ENCODE measurements around the gene ATP8B1.

The ATP8B1 gene

GRCh38 chr18:57792631-57793301 is 10.3 kb downstream of the ATP8B1 start:
- DNase-seq (ENCODE audit: low spot score) = no peak

GRCh38 chr18:57791911-57792310 is 11.2 kb downstream of the ATP8B1 start:
- peak; percentile 55 for DNase-seq (ENCODE audit: low spot score)

- DNase-seq (ENCODE audit: low spot score) = no peak
Observed at GRCh38 chr18:57791192-57791591, 11.9 kb downstream of the ATP8B1 start.

GRCh38 chr18:57790316-57790715 is 12.8 kb downstream of the ATP8B1 start:
- no peak for DNase-seq (ENCODE audit: low spot score)

GRCh38 chr18:57789759-57790158 is 13.4 kb downstream of the ATP8B1 start:
- DNase-seq (ENCODE audit: low spot score) = no peak

- no peak for DNase-seq (ENCODE audit: low spot score)
Observed at GRCh38 chr18:57789090-57789489, 14.0 kb downstream of the ATP8B1 start.

GRCh38 chr18:57787068-57787685 is 15.9 kb downstream of the ATP8B1 start:
- DNase-seq (ENCODE audit: low spot score) = no peak

GRCh38 chr18:57785751-57786437 is 17.2 kb downstream of the ATP8B1 start:
- no peak for DNase-seq (ENCODE audit: low spot score)

- DNase-seq (ENCODE audit: low spot score) = no peak
Observed at GRCh38 chr18:57784801-57785114, 18.4 kb downstream of the ATP8B1 start.

- DNase-seq (ENCODE audit: low spot score) = peak; percentile 72
Observed at GRCh38 chr18:57784034-57784800, 18.9 kb downstream of the ATP8B1 start.

GRCh38 chr18:57782049-57782448 is 21.1 kb downstream of the ATP8B1 start:
- no peak for DNase-seq (ENCODE audit: low spot score)

GRCh38 chr18:57780706-57781347 is 22.3 kb downstream of the ATP8B1 start:
- peak; percentile 94 for DNase-seq (ENCODE audit: low spot score)

GRCh38 chr18:57780318-57780705 is 22.8 kb downstream of the ATP8B1 start:
- DNase-seq (ENCODE audit: low spot score) = no peak

GRCh38 chr18:57776767-57777166 is 26.3 kb downstream of the ATP8B1 start:
- no peak for DNase-seq (ENCODE audit: low spot score)

- peak; percentile 28 for DNase-seq (ENCODE audit: low spot score)
Observed at GRCh38 chr18:57776354-57776753, 26.8 kb downstream of the ATP8B1 start.

GRCh38 chr18:57775937-57776336 is 27.2 kb downstream of the ATP8B1 start:
- peak; percentile 54 for DNase-seq (ENCODE audit: low spot score)

GRCh38 chr18:57772387-57772799 is 30.7 kb downstream of the ATP8B1 start:
- peak; percentile 23 for DNase-seq (ENCODE audit: low spot score)

GRCh38 chr18:57771626-57772025 is 31.5 kb downstream of the ATP8B1 start:
- DNase-seq (ENCODE audit: low spot score) = no peak

GRCh38 chr18:57771193-57771592 is 31.9 kb downstream of the ATP8B1 start:
- DNase-seq (ENCODE audit: low spot score) = peak; percentile 54

- no peak for DNase-seq (ENCODE audit: low spot score)
Observed at GRCh38 chr18:57768537-57769326, 34.4 kb downstream of the ATP8B1 start.
